ENCODE measurements around the gene PROK2. TPM values are rescaled to one million over a fixed set of nuclear protein-coding genes. Genes with fewer than 3 reads are reported as not detected.

PROK2 gene
- total RNA-seq, 2 experiments from 2014 or later: 0.32 to 0.37 TPM

DNA sequence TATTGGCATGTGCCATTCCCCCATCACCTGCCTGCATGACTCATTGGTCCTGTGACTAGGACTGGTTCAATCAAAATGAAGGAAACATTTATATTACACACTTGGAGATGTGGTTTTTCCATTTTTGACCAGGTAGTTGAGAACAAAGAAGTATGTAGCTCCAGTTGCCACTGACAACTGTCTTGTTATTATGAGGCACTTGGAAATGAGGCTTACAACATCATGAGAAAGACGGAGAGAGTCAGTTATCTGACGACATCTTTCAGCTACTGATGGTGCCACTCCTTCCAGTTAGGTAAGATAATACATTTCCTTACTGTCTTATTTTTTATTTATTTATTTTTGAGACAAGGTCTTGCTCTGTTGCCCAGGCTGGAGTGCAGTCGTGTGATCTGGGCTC, 21.8 kb upstream of the PROK2 start:
- DNase-seq (no peak), ATAC-seq (no peak)
- H3K4me1 Mint-ChIP-seq: no peaks in the 10 kb centered on the region
- H3K4me3 Mint-ChIP-seq: no peak overlapping the region
- ChIA-PET POLR2A (no interaction called here), CTCF (interaction anchor here (2.1 kb wide), 1 partner anchor 15 kb away, joined by 4 read pairs; no protein-coding TSS in a partner anchor)
- intact Hi-C loops (cut with DNase I, micrococcal nuclease): no loop called here
- no peak overlapping the region for H3K27ac Mint-ChIP-seq
- H3K36me3 Mint-ChIP-seq (ENCODE audit: low read depth): no peaks in the 10 kb centered on the region
- no peaks in the 10 kb centered on the region for H3K9me3 Mint-ChIP-seq (ENCODE audit: low read depth)
- H3K27me3 Mint-ChIP-seq: no peaks in the 10 kb centered on the region

DNA sequence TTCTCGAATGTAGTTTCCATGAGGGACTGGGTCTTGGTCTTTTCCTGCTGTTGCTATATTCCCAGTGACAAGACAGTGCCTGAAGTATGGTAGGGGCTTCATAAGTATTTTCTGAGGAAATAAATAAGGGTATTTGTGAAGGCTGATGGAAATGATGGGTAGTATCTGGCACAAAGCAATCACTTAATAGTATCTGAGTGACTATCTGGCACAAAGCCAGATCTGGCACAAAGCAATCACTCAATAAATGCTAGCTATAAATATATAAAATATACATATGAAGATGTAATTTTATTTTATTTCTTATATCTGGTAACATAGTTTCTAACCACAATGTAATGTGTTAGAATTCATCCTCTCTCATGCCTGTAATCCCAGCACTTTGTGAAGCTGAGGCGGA, 20.7 kb upstream of the PROK2 start:
- no peaks in the 10 kb centered on the region for H3K36me3 Mint-ChIP-seq (ENCODE audit: low read depth)
- intact Hi-C loops (cut with DNase I, micrococcal nuclease): no loop called here
- H3K4me3 Mint-ChIP-seq: no peak overlapping the region
- no peak for DNase-seq
- H3K4me1 Mint-ChIP-seq: no peaks in the 10 kb centered on the region
- ATAC-seq: no peak
- H3K27me3 Mint-ChIP-seq: peaks cover 2% of the 10 kb centered on the region
- no peak overlapping the region for H3K27ac Mint-ChIP-seq
- ChIA-PET POLR2A (no interaction called here), CTCF (interaction anchor here (1.4 to 2.1 kb wide), 2 partner anchors 9 to 14 kb away, joined by 4 read pairs; no protein-coding TSS in a partner anchor)
- no peaks in the 10 kb centered on the region for H3K9me3 Mint-ChIP-seq (ENCODE audit: low read depth)

DNA sequence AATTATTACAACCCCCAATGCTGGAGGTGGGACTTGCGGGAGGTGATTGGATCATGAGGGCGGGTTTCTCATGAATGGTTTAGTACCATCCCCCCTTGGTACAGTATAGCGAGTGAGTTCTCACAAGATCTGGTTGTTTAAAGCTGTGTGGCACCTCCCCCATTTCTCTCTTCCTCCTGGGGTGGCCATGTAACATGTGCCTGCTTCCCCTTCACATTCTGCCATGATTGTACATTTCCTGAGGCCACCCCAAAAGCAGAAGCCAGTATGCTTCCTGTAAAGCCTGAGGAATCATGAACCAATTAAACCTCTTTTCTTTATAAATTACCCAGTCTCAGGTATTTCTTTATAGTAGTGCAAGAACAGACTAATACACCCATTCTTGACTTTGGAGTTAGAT, 20.3 kb upstream of the PROK2 start:
- H3K27me3 Mint-ChIP-seq: peaks cover 2% of the 10 kb centered on the region
- no peaks in the 10 kb centered on the region for H3K9me3 Mint-ChIP-seq (ENCODE audit: low read depth)
- no peak overlapping the region for H3K27ac Mint-ChIP-seq
- no peaks in the 10 kb centered on the region for H3K4me1 Mint-ChIP-seq
- ChIA-PET CTCF (interaction anchor here (1.4 to 2.1 kb wide), 2 partner anchors 9 to 13 kb away, joined by 4 read pairs; no protein-coding TSS in a partner anchor), POLR2A (no interaction called here)
- DNase-seq: no peak
- no peak for ATAC-seq
- no peak overlapping the region for H3K4me3 Mint-ChIP-seq
- H3K36me3 Mint-ChIP-seq (ENCODE audit: low read depth): no peaks in the 10 kb centered on the region
- intact Hi-C loops (cut with DNase I, micrococcal nuclease): no loop called here

DNA sequence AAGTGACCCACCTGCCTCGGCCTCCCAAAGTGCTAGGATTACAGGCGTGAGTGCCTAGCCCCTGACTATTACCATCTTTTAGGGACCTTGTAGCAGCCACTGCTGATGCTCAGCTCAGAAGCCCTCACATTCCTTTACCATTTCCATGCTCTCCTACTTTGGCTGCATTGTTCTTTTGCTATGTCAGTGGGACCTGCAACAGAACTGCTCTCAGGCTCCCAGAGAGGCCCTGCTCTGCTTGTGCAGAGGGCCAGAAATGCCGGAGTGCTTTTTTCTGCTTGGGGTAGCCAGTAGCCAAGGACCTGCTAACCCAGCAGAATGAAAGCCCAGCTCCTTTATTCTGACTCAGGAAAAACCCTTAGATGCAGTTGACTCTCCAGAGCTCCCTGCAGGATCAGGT, 18.3 kb upstream of the PROK2 start:
- CTCF ChIA-PET: interaction anchor here (0.7 kb wide), 1 partner anchor 122 kb away, joined by 3 read pairs; no protein-coding TSS in a partner anchor
- Mint-ChIP-seq H3K27me3 (peaks cover 2% of the 10 kb centered on the region), H3K4me3 (no peak overlapping the region), H3K27ac (no peak overlapping the region), H3K4me1 (no peaks in the 10 kb centered on the region), H3K9me3 (ENCODE audit: low read depth) (no peaks in the 10 kb centered on the region), H3K36me3 (ENCODE audit: low read depth) (no peaks in the 10 kb centered on the region)
- POLR2A ChIA-PET: no interaction called here
- no peak for DNase-seq
- intact Hi-C loops (cut with DNase I, micrococcal nuclease): no loop called here
- no peak for ATAC-seq

DNA sequence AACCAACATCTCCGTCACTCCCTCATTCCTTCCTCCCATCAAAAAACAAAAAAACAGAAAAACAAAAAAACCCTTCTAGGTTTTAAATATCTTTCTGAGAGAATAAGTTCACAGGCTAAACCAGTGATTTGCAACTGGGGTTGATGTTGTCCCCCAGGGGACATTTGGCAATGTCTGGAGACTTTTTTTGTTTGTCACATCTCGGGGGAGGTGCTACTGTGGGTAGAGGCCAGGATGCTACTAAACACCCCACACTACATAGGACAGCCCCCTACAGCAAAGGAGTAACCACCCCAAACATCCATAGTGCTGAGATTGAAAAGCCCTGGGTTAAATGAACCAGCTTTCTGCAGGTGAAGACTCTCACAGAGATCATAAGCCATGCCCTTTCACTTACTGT, 17.0 kb upstream of the PROK2 start:
- Mint-ChIP-seq H3K27me3 (peaks cover 2% of the 10 kb centered on the region), H3K4me1 (no peaks in the 10 kb centered on the region), H3K36me3 (ENCODE audit: low read depth) (no peaks in the 10 kb centered on the region), H3K27ac (no peak overlapping the region), H3K4me3 (no peak overlapping the region), H3K9me3 (ENCODE audit: low read depth) (no peaks in the 10 kb centered on the region)
- intact Hi-C loops (cut with DNase I, micrococcal nuclease): no loop called here
- ChIA-PET POLR2A (no interaction called here), CTCF (no interaction called here)
- DNase-seq (no peak), ATAC-seq (no peak)

DNA sequence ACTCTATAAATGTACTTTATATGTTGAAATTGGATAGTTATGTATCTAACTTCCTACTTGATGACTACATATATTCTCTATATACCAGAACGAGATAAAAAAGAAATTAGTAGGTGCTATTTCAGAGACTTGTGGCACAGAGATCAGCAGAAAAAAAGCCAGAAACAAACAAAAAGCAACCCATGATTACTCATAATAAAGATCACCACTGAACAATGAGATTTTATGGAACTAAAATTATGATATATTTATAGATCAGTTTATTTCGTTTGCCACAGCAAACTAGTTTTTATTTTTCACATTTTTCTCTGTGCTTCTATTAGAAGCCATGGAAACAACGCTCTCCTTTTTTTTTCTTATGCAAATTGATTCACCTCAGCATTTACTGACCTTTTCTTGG, 15.1 kb upstream of the PROK2 start:
- Mint-ChIP-seq H3K27ac (no peak overlapping the region), H3K36me3 (ENCODE audit: low read depth) (no peaks in the 10 kb centered on the region), H3K4me1 (no peaks in the 10 kb centered on the region), H3K9me3 (ENCODE audit: low read depth) (no peaks in the 10 kb centered on the region), H3K27me3 (peaks cover 4% of the 10 kb centered on the region), H3K4me3 (no peak overlapping the region)
- ATAC-seq (no peak), DNase-seq (no peak)
- ChIA-PET CTCF (interaction anchor here (1.1 kb wide), 1 partner anchor 70 kb away, joined by 3 read pairs; no protein-coding TSS in a partner anchor), POLR2A (no interaction called here)
- intact Hi-C loops (cut with DNase I, micrococcal nuclease): no loop called here

DNA sequence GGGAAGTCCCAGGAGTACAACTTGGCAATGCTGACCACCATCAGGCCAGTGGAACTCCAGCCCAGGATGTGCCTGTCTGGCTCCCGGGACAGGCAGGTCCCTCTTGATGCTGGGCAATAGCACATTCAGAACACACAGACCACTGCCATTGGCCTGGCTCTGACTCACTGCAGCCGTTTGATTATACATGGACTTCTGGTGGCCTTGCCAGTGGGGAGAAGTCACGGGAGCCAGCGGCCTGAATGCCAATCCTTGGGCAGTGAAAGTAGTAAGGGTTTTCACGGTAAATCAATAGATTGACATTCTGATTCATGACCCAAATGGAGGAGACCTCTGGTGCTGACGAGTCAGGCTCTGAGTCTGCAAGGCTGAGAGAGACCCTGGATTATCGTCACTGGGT, 12.5 kb upstream of the PROK2 start:
- Mint-ChIP-seq H3K27ac (no peak overlapping the region), H3K9me3 (ENCODE audit: low read depth) (no peaks in the 10 kb centered on the region), H3K4me1 (no peaks in the 10 kb centered on the region), H3K4me3 (no peak overlapping the region), H3K36me3 (ENCODE audit: low read depth) (no peaks in the 10 kb centered on the region), H3K27me3 (peaks cover 4% of the 10 kb centered on the region)
- ATAC-seq (no peak), DNase-seq (no peak)
- POLR2A ChIA-PET: no interaction called here
- CTCF ChIA-PET: no interaction called here
- intact Hi-C loops (cut with DNase I, micrococcal nuclease): no loop called here

DNA sequence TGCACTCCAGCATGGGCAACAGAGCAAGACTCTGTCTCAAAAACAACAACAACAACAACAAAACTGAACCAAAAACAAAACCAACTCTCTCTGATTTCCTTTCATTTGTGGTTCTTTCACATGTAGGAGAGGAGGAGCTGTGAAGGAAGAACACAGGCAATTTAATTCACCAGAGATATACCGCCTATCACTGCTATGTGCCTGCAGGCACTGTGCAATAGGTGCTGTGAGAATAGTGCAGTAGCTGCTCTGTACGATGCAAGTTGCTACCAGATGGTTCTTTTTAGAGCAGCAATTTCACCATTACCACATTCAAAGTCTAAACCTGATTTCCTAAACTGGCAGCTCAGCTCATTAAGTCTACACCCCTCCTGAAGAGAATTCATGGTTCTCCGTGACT, 11.3 kb upstream of the PROK2 start:
- H3K27me3 Mint-ChIP-seq: peaks cover 4% of the 10 kb centered on the region
- ChIA-PET POLR2A (no interaction called here), CTCF (interaction anchor here (0.6 to 1.3 kb wide), 2 partner anchors 9 to 29 kb away, joined by 3 to 4 read pairs; no protein-coding TSS in a partner anchor)
- intact Hi-C loops (cut with DNase I, micrococcal nuclease): no loop called here
- H3K9me3 Mint-ChIP-seq (ENCODE audit: low read depth): no peaks in the 10 kb centered on the region
- ATAC-seq: no peak
- H3K36me3 Mint-ChIP-seq (ENCODE audit: low read depth): no peaks in the 10 kb centered on the region
- no peak overlapping the region for H3K4me3 Mint-ChIP-seq
- no peaks in the 10 kb centered on the region for H3K4me1 Mint-ChIP-seq
- H3K27ac Mint-ChIP-seq: no peak overlapping the region
- DNase-seq: no peak

DNA sequence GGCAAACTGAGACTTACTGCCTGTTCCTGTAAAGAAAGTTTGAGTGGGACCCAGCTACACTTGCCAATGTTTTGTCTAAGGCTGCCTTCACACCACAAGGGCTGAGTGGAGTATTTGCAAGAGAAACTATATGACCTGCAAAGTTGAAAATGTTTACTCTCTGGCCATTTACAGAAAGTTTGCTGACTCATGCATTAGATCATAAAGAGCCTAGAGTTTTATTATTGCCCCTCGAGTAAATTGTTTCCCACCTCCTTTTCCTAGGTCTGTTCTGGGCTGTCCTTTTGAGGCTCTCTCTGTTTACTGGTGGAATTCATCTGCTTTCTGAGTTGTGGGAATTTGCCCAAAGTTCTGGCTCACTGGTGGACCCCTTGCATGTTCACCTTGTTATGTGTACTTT, 6.7 kb upstream of the PROK2 start:
- no peak for ATAC-seq
- no peak for DNase-seq
- no peak overlapping the region for H3K27ac Mint-ChIP-seq
- peaks cover 7% of the 10 kb centered on the region for H3K27me3 Mint-ChIP-seq
- no peak overlapping the region for H3K4me3 Mint-ChIP-seq
- H3K36me3 Mint-ChIP-seq (ENCODE audit: low read depth): no peaks in the 10 kb centered on the region
- no peaks in the 10 kb centered on the region for H3K9me3 Mint-ChIP-seq (ENCODE audit: low read depth)
- intact Hi-C loops (cut with DNase I, micrococcal nuclease): no loop called here
- POLR2A ChIA-PET: no interaction called here
- CTCF ChIA-PET: interaction anchor here (1.1 kb wide), 1 partner anchor 15 kb away, joined by 4 read pairs; no protein-coding TSS in a partner anchor
- H3K4me1 Mint-ChIP-seq: no peaks in the 10 kb centered on the region

DNA sequence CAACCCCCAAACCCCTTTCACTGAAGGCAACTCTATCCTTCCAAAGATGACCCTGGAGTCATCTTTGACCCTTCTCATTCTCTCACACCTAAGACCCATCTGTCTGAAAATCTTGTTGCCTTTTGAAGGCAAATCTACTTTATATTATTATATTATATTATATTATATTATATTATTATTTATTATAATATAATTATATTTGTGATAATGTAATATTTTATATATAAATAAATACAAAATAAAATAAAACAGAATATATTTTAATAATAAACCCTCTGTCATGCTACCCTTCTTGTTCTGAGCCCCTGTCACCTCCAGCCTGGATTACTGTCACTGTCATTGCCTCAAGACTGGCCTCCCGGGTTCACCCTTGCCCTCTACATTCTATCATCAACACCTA, 5.0 kb upstream of the PROK2 start:
- H3K36me3 Mint-ChIP-seq (ENCODE audit: low read depth): no peaks in the 10 kb centered on the region
- H3K4me1 Mint-ChIP-seq: no peaks in the 10 kb centered on the region
- no peak overlapping the region for H3K4me3 Mint-ChIP-seq
- H3K9me3 Mint-ChIP-seq (ENCODE audit: low read depth): no peaks in the 10 kb centered on the region
- ChIA-PET CTCF (no interaction called here), POLR2A (no interaction called here)
- H3K27ac Mint-ChIP-seq: no peak overlapping the region
- intact Hi-C loops (cut with DNase I, micrococcal nuclease): loop anchor here in 1 of 2 experiments (5.0 kb wide), 1 partner anchor 68 kb away; no protein-coding TSS in a partner anchor
- peaks cover 17% of the 10 kb centered on the region for H3K27me3 Mint-ChIP-seq
- ATAC-seq: no peak
- no peak for DNase-seq

DNA sequence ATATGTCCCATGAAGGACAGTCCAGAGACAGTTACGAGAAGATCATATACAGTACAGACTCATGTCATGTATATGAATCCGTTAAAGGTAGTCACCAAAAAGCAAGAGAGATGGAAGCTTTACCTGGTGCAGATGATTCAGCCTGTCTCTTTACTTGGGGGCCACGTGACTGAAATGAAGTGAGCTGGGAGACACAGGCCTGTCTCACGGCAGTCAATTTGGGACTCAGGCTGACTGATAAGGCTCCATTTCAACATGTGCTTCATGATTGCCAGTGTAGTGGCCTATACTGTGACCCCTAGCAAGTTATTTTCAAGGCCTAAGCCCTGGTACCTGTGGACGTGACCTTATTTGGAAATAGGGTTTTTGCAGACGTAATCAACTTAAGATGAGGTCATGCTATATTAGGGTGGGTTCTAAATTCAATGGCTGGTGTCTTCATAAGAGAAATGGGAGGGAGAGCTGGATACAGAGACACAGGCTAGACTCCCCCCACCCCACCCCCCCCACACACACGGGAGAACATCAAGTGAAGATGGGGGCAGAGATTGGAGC, 3.0 kb upstream of the PROK2 start:
- POLR2A ChIA-PET: no interaction called here
- CTCF ChIA-PET: no interaction called here
- Mint-ChIP-seq H3K27me3 (peaks cover 28% of the 10 kb centered on the region), H3K9me3 (ENCODE audit: low read depth) (no peaks in the 10 kb centered on the region), H3K27ac (no peak overlapping the region), H3K36me3 (ENCODE audit: low read depth) (no peaks in the 10 kb centered on the region), H3K4me1 (peaks cover 5% of the 10 kb centered on the region), H3K4me3 (no peak overlapping the region)
- intact Hi-C loops (cut with DNase I, micrococcal nuclease): loop anchor here in 1 of 2 experiments (5.0 kb wide), 1 partner anchor 66 kb away; no protein-coding TSS in a partner anchor
- ATAC-seq (no peak), DNase-seq (no peak)

DNA sequence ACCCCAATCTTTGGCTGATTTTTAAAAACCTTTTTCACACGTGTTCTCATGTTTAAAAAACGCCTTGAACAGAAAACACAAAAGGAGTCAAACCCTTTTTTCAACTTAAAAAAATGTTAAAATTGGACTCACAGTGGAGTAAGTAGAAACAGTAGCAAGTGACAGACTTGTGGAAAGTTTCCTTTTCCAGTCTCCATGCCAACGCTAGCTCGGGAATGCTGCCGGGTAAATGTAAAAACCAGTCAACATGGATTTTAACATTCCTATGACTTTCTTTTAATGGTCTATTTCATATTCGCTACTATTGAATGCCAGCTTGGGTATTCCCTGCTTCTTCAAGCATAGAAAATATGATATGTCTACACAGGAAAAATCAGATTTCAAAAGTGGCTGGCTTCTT, 1.6 kb upstream of the PROK2 start:
- Mint-ChIP-seq H3K4me1 (peaks cover 5% of the 10 kb centered on the region), H3K27ac (no peak overlapping the region), H3K4me3 (no peak overlapping the region), H3K36me3 (ENCODE audit: low read depth) (no peaks in the 10 kb centered on the region), H3K27me3 (peaks cover 38% of the 10 kb centered on the region), H3K9me3 (ENCODE audit: low read depth) (no peaks in the 10 kb centered on the region)
- DNase-seq (no peak), ATAC-seq (no peak)
- ChIA-PET POLR2A (interaction anchor here (0.6 kb wide), 1 partner anchor 24 kb away, joined by 3 read pairs; no protein-coding TSS in a partner anchor), CTCF (interaction anchor here (0.7 kb wide), 1 partner anchor 264 kb away, joined by 3 read pairs; no protein-coding TSS in a partner anchor)
- intact Hi-C loops (cut with DNase I, micrococcal nuclease): loop anchor here in 1 of 2 experiments (5.0 kb wide), 1 partner anchor 64 kb away; no protein-coding TSS in a partner anchor

All from activated CD4-positive, alpha-beta T cell treated with anti-CD3 and anti-CD28 coated beads for 36 hours (primary cell).